Measurements from ENCODE around the gene RAPGEF4. TPM values are rescaled to one million over a fixed set of nuclear protein-coding genes. Genes with fewer than 3 reads are reported as not detected.

RAPGEF4 gene
- total RNA-seq, 1 experiment from 2014 or later: 0.62 TPM

DNA sequence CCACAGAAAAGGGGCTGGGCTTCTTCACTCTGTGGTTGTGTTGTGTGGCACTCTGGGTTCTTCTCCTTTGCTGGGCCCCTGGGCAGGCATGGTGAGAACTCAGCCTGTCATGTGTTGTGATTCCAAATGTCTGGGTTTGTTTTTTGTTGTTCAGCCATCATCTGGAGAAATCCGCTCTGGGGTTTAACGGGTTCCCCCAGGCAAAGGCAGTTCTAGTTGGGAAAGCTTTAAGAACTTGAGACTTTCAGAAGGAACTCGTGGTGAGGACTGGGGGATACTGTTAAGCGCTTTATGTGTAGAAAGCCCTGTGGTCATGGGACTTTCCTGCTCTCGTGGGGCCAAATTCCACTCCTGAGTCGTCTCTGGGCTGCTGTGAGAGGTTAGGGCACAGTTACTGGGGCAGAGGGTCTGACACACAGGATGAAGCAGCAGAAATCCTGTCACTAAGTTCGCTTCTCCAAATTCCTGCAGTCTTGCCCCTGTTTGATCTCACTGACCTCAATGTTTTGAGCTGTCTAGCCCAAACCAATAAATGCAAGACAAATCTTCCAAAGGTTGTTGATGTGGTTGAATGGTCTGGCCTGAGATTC is 87.7 kb downstream of the RAPGEF4 start:
- no peak for DNase-seq (ENCODE audit: low read depth, low spot score)
- Histone ChIP-seq H3K36me3 (ENCODE audit: control insufficient read depth, insufficient read depth, low read length) (no peaks in the 10 kb centered on the region), H3K4me1 (ENCODE audit: control insufficient read depth, insufficient read depth, low read length) (no peaks in the 10 kb centered on the region), H3K4me3 (ENCODE audit: low read depth in 2 of 2, low read length in 2 of 2) (no peak overlapping the region), H3K27me3 (ENCODE audit: control insufficient read depth, insufficient read depth, low read length) (no peaks in the 10 kb centered on the region; the same call in 1 of the 2 replicates), H3K9me3 (ENCODE audit: control insufficient read depth, insufficient read depth, low read depth, low read length) (no peaks in the 10 kb centered on the region), H3K27ac (ENCODE audit: low read length) (no peak overlapping the region)
- POLR2A ChIA-PET: no interaction called here
- BruUV-seq (replicated peaks): no TSS peak
- intact Hi-C loops (cut with micrococcal nuclease; ENCODE audit: unreplicated experiment) (no loop called here), in situ Hi-C loops (cut with HindIII; ENCODE audit: low pct_unique_long_range_greater_than_20kb, low sequenced_read_pairs) (loop anchor here (25.0 kb wide), 1 partner anchor 89 kb away; no protein-coding TSS in a partner anchor)
- no peak for TF ChIP-seq SIN3A (IDR thresholded peaks at IDR 0.05; ENCODE audit: borderline replicate concordance, insufficient read depth, low read depth, low read length)
- TF ChIP-seq, protein P1, sequence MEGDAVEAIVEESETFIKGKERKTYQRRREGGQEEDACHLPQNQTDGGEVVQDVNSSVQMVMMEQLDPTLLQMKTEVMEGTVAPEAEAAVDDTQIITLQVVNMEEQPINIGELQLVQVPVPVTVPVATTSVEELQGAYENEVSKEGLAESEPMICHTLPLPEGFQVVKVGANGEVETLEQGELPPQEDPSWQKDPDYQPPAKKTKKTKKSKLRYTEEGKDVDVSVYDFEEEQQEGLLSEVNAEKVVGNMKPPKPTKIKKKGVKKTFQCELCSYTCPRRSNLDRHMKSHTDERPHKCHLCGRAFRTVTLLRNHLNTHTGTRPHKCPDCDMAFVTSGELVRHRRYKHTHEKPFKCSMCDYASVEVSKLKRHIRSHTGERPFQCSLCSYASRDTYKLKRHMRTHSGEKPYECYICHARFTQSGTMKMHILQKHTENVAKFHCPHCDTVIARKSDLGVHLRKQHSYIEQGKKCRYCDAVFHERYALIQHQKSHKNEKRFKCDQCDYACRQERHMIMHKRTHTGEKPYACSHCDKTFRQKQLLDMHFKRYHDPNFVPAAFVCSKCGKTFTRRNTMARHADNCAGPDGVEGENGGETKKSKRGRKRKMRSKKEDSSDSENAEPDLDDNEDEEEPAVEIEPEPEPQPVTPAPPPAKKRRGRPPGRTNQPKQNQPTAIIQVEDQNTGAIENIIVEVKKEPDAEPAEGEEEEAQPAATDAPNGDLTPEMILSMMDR (IDR thresholded peaks at IDR 0.05): no peak
- TF ChIP-seq TCF7L2 (IDR thresholded peaks at IDR 0.05; ENCODE audit: low read depth, low read length): no peak
- CTCF ChIA-PET: interaction anchor here (0.5 kb wide), 1 partner anchor 1212 kb away, joined by 3 read pairs; no protein-coding TSS in a partner anchor
- ATAC-seq: no peak

DNA sequence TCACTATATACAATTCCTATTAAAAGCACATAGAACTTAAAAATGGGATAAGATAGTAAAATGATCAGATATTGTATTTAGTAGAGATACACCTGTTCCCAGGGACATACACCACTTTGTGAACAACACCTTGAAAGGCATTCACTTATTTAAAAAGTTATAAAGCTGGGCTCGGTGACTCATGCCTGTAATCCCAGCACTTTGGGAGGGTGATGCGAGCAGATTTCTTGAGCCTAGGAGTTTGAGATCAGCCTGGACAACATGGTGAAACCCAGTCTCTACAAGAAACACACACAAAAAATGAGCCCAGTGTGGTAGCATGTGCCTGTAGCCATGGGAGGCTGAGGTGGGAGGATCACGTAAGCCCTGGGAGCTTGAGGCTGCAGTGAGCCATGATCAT is 90.9 kb downstream of the RAPGEF4 start:
- no peak for TF ChIP-seq SIN3A (IDR thresholded peaks at IDR 0.05; ENCODE audit: borderline replicate concordance, insufficient read depth, low read depth, low read length)
- no peak for TF ChIP-seq TCF7L2 (IDR thresholded peaks at IDR 0.05; ENCODE audit: low read depth, low read length)
- TF ChIP-seq POLR2AphosphoS5 (IDR thresholded peaks at IDR 0.05; ENCODE audit: low read depth, low read length): no peak
- TF ChIP-seq, protein P2, sequence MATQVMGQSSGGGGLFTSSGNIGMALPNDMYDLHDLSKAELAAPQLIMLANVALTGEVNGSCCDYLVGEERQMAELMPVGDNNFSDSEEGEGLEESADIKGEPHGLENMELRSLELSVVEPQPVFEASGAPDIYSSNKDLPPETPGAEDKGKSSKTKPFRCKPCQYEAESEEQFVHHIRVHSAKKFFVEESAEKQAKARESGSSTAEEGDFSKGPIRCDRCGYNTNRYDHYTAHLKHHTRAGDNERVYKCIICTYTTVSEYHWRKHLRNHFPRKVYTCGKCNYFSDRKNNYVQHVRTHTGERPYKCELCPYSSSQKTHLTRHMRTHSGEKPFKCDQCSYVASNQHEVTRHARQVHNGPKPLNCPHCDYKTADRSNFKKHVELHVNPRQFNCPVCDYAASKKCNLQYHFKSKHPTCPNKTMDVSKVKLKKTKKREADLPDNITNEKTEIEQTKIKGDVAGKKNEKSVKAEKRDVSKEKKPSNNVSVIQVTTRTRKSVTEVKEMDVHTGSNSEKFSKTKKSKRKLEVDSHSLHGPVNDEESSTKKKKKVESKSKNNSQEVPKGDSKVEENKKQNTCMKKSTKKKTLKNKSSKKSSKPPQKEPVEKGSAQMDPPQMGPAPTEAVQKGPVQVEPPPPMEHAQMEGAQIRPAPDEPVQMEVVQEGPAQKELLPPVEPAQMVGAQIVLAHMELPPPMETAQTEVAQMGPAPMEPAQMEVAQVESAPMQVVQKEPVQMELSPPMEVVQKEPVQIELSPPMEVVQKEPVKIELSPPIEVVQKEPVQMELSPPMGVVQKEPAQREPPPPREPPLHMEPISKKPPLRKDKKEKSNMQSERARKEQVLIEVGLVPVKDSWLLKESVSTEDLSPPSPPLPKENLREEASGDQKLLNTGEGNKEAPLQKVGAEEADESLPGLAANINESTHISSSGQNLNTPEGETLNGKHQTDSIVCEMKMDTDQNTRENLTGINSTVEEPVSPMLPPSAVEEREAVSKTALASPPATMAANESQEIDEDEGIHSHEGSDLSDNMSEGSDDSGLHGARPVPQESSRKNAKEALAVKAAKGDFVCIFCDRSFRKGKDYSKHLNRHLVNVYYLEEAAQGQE (IDR thresholded peaks at IDR 0.05; ENCODE audit: insufficient read depth in 1 of 2, low read depth in 2 of 2, low read length in 1 of 2): no peak
- TF ChIP-seq, protein P1 (IDR thresholded peaks at IDR 0.05): no peak
- Histone ChIP-seq H3K36me3 (ENCODE audit: control insufficient read depth, insufficient read depth, low read length) (no peaks in the 10 kb centered on the region), H3K27me3 (ENCODE audit: control insufficient read depth, insufficient read depth, low read length) (no peaks in the 10 kb centered on the region), H3K4me1 (ENCODE audit: control insufficient read depth, insufficient read depth, low read length) (no peaks in the 10 kb centered on the region), H3K4me3 (ENCODE audit: low read depth in 2 of 2, low read length in 2 of 2) (no peak overlapping the region), H3K9me3 (ENCODE audit: control insufficient read depth, insufficient read depth, low read depth, low read length) (no peaks in the 10 kb centered on the region), H3K27ac (ENCODE audit: low read length) (no peak overlapping the region)
- intact Hi-C loops (cut with micrococcal nuclease; ENCODE audit: unreplicated experiment) (no loop called here), in situ Hi-C loops (cut with HindIII; ENCODE audit: low pct_unique_long_range_greater_than_20kb, low sequenced_read_pairs) (no loop called here)
- BruUV-seq (replicated peaks): no TSS peak
- CTCF ChIA-PET: no interaction called here
- no peak for ATAC-seq
- DNase-seq (ENCODE audit: low read depth, low spot score): no peak
- POLR2A ChIA-PET: no interaction called here

Data from Panc1 (cell line).